ENCODE measurements around the gene DMPK.

GRCh38 chr19:45729800-45730290 lies 52.4 kb downstream of the DMPK start:
- no peak for TF ChIP-seq CTCF (IDR thresholded peaks at IDR 0.05 in 2 of 3, conservative IDR thresholded peaks at IDR 0.05 in 1 of 3; ENCODE audit: insufficient read depth in 2 of 3, low read depth in 1 of 3, low read length in 3 of 3)
- no peak for TF ChIP-seq MBD1 (CRISPR knock-in tag; IDR thresholded peaks at IDR 0.05)
- no peak for TF ChIP-seq ZNF41 (CRISPR knock-in tag; conservative IDR thresholded peaks at IDR 0.05)
- TF ChIP-seq ZNF274 (IDR thresholded peaks at IDR 0.05; ENCODE audit: borderline replicate concordance, low read depth, low read length): no peak
- no peak for TF ChIP-seq PREB (CRISPR knock-in tag; IDR thresholded peaks at IDR 0.05)
- no peak for TF ChIP-seq HDAC1 (IDR thresholded peaks at IDR 0.05)
- no peak for TF ChIP-seq SMARCC2 (IDR thresholded peaks at IDR 0.05; ENCODE audit: low read depth)
- TF ChIP-seq ZNF263 (CRISPR knock-in tag; IDR thresholded peaks at IDR 0.05; ENCODE audit: borderline replicate concordance): no peak
- no peak for TF ChIP-seq WHSC1 (IDR thresholded peaks at IDR 0.05; ENCODE audit: low read length)
- no peak for TF ChIP-seq ZNF699 (CRISPR knock-in tag; IDR thresholded peaks at IDR 0.05; ENCODE audit: insufficient replicate concordance)
- no peak for TF ChIP-seq MECOM (CRISPR knock-in tag; IDR thresholded peaks at IDR 0.05)

Data from K562 (cell line).